Endodermal cell (in vitro differentiated cells): ENCODE measurements around the gene PTPN20. TPM values are rescaled to one million over a fixed set of nuclear protein-coding genes. Genes with fewer than 3 reads are reported as not detected.

ENCODE experiments used
- DNase-seq: peaks from one replicate; pipeline ENCODE4 v3.0.0-alpha.2; 2017
- H3K27ac ChIP-seq: 2 replicates; pipeline ENCODE4 v1.5.1; 2013; ENCODE audit warnings: mild to moderate bottlenecking, low read depth, low read length, moderate library complexity
- H3K27me3 ChIP-seq: 2 replicates; pipeline ENCODE4 v1.6.1; 2013; ENCODE audit warnings: mild to moderate bottlenecking, low read length, moderate library complexity; ENCODE audit not compliant: insufficient read depth, control insufficient read depth, poor library complexity, severe bottlenecking
- H3K36me3 ChIP-seq: 2 replicates; pipeline ENCODE4 v1.7.0; 2013; ENCODE audit warnings: mild to moderate bottlenecking, low read length, moderate library complexity; ENCODE audit not compliant: control insufficient read depth, insufficient read depth
- H3K4me1 ChIP-seq: one replicate; pipeline ENCODE4 v1.7.0; 2013; ENCODE audit warnings: low read length; ENCODE audit not compliant: control insufficient read depth, insufficient read depth
- H3K4me3 ChIP-seq: 2 replicates; pipeline ENCODE4 v1.5.1; 2013; ENCODE audit warnings: mild to moderate bottlenecking, low read length, moderate library complexity
- H3K9ac ChIP-seq: 2 replicates; pipeline ENCODE4 v1.6.1; 2013; ENCODE audit warnings: mild to moderate bottlenecking, low read length, moderate library complexity; ENCODE audit not compliant: poor library complexity, severe bottlenecking; ENCODE audit errors: extremely low read depth
- H3K9me3 ChIP-seq: 2 replicates; pipeline ENCODE4 v1.6.1; 2013; ENCODE audit warnings: mild to moderate bottlenecking, low read length, moderate library complexity; ENCODE audit not compliant: control insufficient read depth
- H3K27ac Mint-ChIP-seq: 2 replicates; pipeline ENCODE4 v1.8.0; 2020; ENCODE audit warnings: mixed read lengths
- H3K27me3 Mint-ChIP-seq: 2 replicates; pipeline ENCODE4 v1.8.0; 2021; ENCODE audit warnings: mild to moderate bottlenecking, mixed read lengths; ENCODE audit not compliant: insufficient read depth
- H3K36me3 Mint-ChIP-seq: 2 replicates; pipeline ENCODE4 v1.8.0; 2020; ENCODE audit warnings: low read depth, mixed read lengths
- H3K4me1 Mint-ChIP-seq: 2 replicates; pipeline ENCODE4 v1.8.0; 2020; ENCODE audit warnings: mixed read lengths
- H3K4me3 Mint-ChIP-seq: 2 replicates; pipeline ENCODE4 v1.8.0; 2020; ENCODE audit warnings: mild to moderate bottlenecking, moderate library complexity, mixed read lengths
- H3K9me3 Mint-ChIP-seq: 2 replicates; pipeline ENCODE4 v1.8.0; 2020; ENCODE audit warnings: mild to moderate bottlenecking, mixed read lengths
- CTCF ChIP-seq: fragments of 200-600 bp; sonication (generic); conservative IDR thresholded peaks from 2 replicates; pipeline ENCODE4 v1.5.0; 2021; ENCODE audit warnings: antibody characterized with exemption, mild to moderate bottlenecking
- WGBS, 2 experiments: methylation state at CpG; one replicate each; pipeline versions ENCODE4 v1.1.5 to v1.1.7; 2013; ENCODE audit warnings: missing lambda C conversion rate in 2 of 2, mixed read lengths in 1 of 2; ENCODE audit not compliant: insufficient coverage in 1 of 2, insufficient read length in 1 of 2; 5-methylcytosine and 5-hydroxymethylcytosine counted together
- total RNA-seq, 2 donors: library from RNA; stranded (reverse); fragmentation: NEBNext Ultra II Directional in 1 of 2; extraction: Animal tissue kit (Norgen Biotek cat#: 25700) in 1 of 2; gene quantifications; 2 replicates in 1 of 2; 3 replicates in 1 of 2; pipeline ENCODE4 v1.2.1, GENCODE V29; 2021

Gene PTPN20
- total RNA-seq, 2 donors from 2014 or later, result 0.53 TPM; not detected in 1

- H3K27ac ChIP-seq, result no peak overlapping the region
- no peaks in the 10 kb centered on the region for H3K27me3 Mint-ChIP-seq
- no peaks in the 10 kb centered on the region for H3K36me3 Mint-ChIP-seq
- no peaks in the 10 kb centered on the region for H3K4me1 ChIP-seq
- no peak overlapping the region for H3K4me3 ChIP-seq
- no peaks in the 10 kb centered on the region for H3K27me3 ChIP-seq
- no peaks in the 10 kb centered on the region for H3K4me1 Mint-ChIP-seq
- WGBS, 2 experiments, result 84 to 97% methylated on average over 8 to 10 of the region's 10 CpGs
- no peak overlapping the region for H3K9ac ChIP-seq
- no peak for DNase-seq
- H3K9me3 ChIP-seq, result no peaks in the 10 kb centered on the region
- no peak for TF ChIP-seq CTCF
- no peaks in the 10 kb centered on the region for H3K9me3 Mint-ChIP-seq
- H3K4me3 Mint-ChIP-seq, result no peak overlapping the region
- no peak overlapping the region for H3K27ac Mint-ChIP-seq
- H3K36me3 ChIP-seq, result no peaks in the 10 kb centered on the region
Observed at GRCh38 chr10:47037654-47038425, 126.6 kb downstream of the PTPN20 start.

GRCh38 chr10:47038881-47039561, 127.8 kb downstream of the PTPN20 start:
- no peaks in the 10 kb centered on the region for H3K36me3 ChIP-seq
- H3K4me3 ChIP-seq, result no peak overlapping the region
- no peak for TF ChIP-seq CTCF
- H3K4me1 ChIP-seq, result no peaks in the 10 kb centered on the region
- H3K4me1 Mint-ChIP-seq, result no peaks in the 10 kb centered on the region
- H3K27me3 Mint-ChIP-seq, result no peaks in the 10 kb centered on the region
- H3K9me3 ChIP-seq, result no peaks in the 10 kb centered on the region
- no peaks in the 10 kb centered on the region for H3K36me3 Mint-ChIP-seq
- H3K4me3 Mint-ChIP-seq, result no peak overlapping the region
- no peak overlapping the region for H3K27ac ChIP-seq
- no peak for DNase-seq
- H3K27me3 ChIP-seq, result no peaks in the 10 kb centered on the region
- 85 to 95% methylated on average over 10 to 12 of the region's 12 CpGs for whole genome bisulfite sequencing, 2 experiments
- H3K9me3 Mint-ChIP-seq, result no peaks in the 10 kb centered on the region
- no peak overlapping the region for H3K27ac Mint-ChIP-seq
- no peak overlapping the region for H3K9ac ChIP-seq

GRCh38 chr10:47039562-47039913, 128.3 kb downstream of the PTPN20 start:
- 92% methylated on average over 4 of the region's 4 CpGs for WGBS, 2 experiments
- no peaks in the 10 kb centered on the region for H3K27me3 Mint-ChIP-seq

More at GRCh38 chr10:47039562-47039913, 128.3 kb downstream of the PTPN20 start:
- Mint-ChIP-seq H3K36me3 (no peaks in the 10 kb centered on the region), H3K9me3 (no peaks in the 10 kb centered on the region), H3K4me1 (no peaks in the 10 kb centered on the region), H3K27ac (no peak overlapping the region), H3K4me3 (no peak overlapping the region)
- DNase-seq, result no peak
- no peaks in the 10 kb centered on the region for H3K27me3 ChIP-seq
- H3K9ac ChIP-seq, result no peak overlapping the region
- peak overlapping the region; percentile 49 for H3K27ac ChIP-seq
- no peaks in the 10 kb centered on the region for H3K36me3 ChIP-seq
- H3K9me3 ChIP-seq, result no peaks in the 10 kb centered on the region
- H3K4me3 ChIP-seq, result no peak overlapping the region
- H3K4me1 ChIP-seq, result no peaks in the 10 kb centered on the region
- no peak for TF ChIP-seq CTCF
